ENCODE measurements around the gene REEP6.
A peak's percentile ranks its signal among the peaks of the same experiment; 100 is the strongest.

Gene REEP6

GRCh38 chr19:1481224-1481892, 9.6 kb upstream of the REEP6 start:
- 92% methylated on average over 20 of the region's 26 CpGs for WGBS (ENCODE audit: insufficient coverage)
- no peak for DNase-seq
- Histone ChIP-seq H3K27ac (ENCODE audit: insufficient read depth in 1 of 2, low read depth in 1 of 2, low read length in 2 of 2, poor library complexity in 1 of 2, severe bottlenecking in 2 of 2) (no peak overlapping the region), H3K27me3 (replicated peaks in 2 of 5; ENCODE audit: control insufficient read depth in 4 of 5, insufficient read depth in 5 of 5, low read length in 4 of 5) (no peaks in the 10 kb centered on the region), H3K36me3 (ENCODE audit: control insufficient read depth in 4 of 4, insufficient read depth in 4 of 4, low read length in 3 of 4) (peaks cover 0 to 6% (median under 1%) of the 10 kb centered on the region in 4 experiments), H3K4me3 (ENCODE audit: control insufficient read depth in 1 of 7, extremely low read depth in 1 of 7, insufficient read depth in 4 of 7, low read depth in 2 of 7, low read length in 6 of 7) (no peak overlapping the region), H3K4me1 (ENCODE audit: control extremely low read depth in 1 of 4, control insufficient read depth in 4 of 4, insufficient read depth in 4 of 4, low read length in 3 of 4) (peaks cover 0 to 15% (median 12%) of the 10 kb centered on the region in 4 experiments), H3K9me3 (ENCODE audit: control extremely low read depth in 1 of 5, control insufficient read depth in 4 of 5, insufficient read depth in 2 of 5, low read depth in 1 of 5, low read length in 4 of 5) (no peaks in the 10 kb centered on the region)
- ChIA-PET CTCF (interaction anchor here (1.2 kb wide), 2 partner anchors 10 to 15 kb away, joined by 3 to 4 read pairs; no protein-coding TSS in a partner anchor), POLR2A (no interaction called here)

- ChIA-PET CTCF (interaction anchor here (1.2 kb wide), 1 partner anchor 11 kb away, joined by 4 read pairs; no protein-coding TSS in a partner anchor), POLR2A (no interaction called here)
- no peak overlapping the region for H3K4me3 ChIP-seq (ENCODE audit: control insufficient read depth in 1 of 7, extremely low read depth in 1 of 7, insufficient read depth in 4 of 7, low read depth in 2 of 7, low read length in 6 of 7)
- no peaks in the 10 kb centered on the region for H3K9me3 ChIP-seq (ENCODE audit: control extremely low read depth in 1 of 5, control insufficient read depth in 4 of 5, insufficient read depth in 2 of 5, low read depth in 1 of 5, low read length in 4 of 5)
- H3K27me3 ChIP-seq (replicated peaks in 2 of 5; ENCODE audit: control insufficient read depth in 4 of 5, insufficient read depth in 5 of 5, low read length in 4 of 5): no peaks in the 10 kb centered on the region
- no peak overlapping the region for H3K27ac ChIP-seq (ENCODE audit: insufficient read depth in 1 of 2, low read depth in 1 of 2, low read length in 2 of 2, poor library complexity in 1 of 2, severe bottlenecking in 2 of 2)
- WGBS (ENCODE audit: insufficient coverage): 97% methylated on average over 31 of the region's 36 CpGs
- peaks cover 0 to 15% (median 12%) of the 10 kb centered on the region in 4 experiments for H3K4me1 ChIP-seq (ENCODE audit: control extremely low read depth in 1 of 4, control insufficient read depth in 4 of 4, insufficient read depth in 4 of 4, low read length in 3 of 4)
- peaks cover 0 to 3% (median 0%) of the 10 kb centered on the region in 4 experiments for H3K36me3 ChIP-seq (ENCODE audit: control insufficient read depth in 4 of 4, insufficient read depth in 4 of 4, low read length in 3 of 4)
- DNase-seq: peak in 1 of 3 donors; percentile 43
Observed at GRCh38 chr19:1481893-1482360, 9.1 kb upstream of the REEP6 start.

- DNase-seq: no peak
Observed at GRCh38 chr19:1482361-1483130, 8.4 kb upstream of the REEP6 start.

GRCh38 chr19:1483131-1483978, 7.6 kb upstream of the REEP6 start:
- DNase-seq: no peak
- Histone ChIP-seq H3K36me3 (ENCODE audit: control insufficient read depth in 4 of 4, insufficient read depth in 4 of 4, low read length in 3 of 4) (no peaks in the 10 kb centered on the region), H3K4me3 (ENCODE audit: control insufficient read depth in 1 of 7, extremely low read depth in 1 of 7, insufficient read depth in 4 of 7, low read depth in 2 of 7, low read length in 6 of 7) (no peak overlapping the region), H3K4me1 (ENCODE audit: control extremely low read depth in 1 of 4, control insufficient read depth in 4 of 4, insufficient read depth in 4 of 4, low read length in 3 of 4) (peaks cover 0 to 13% (median 11%) of the 10 kb centered on the region in 4 experiments), H3K27me3 (replicated peaks in 2 of 5; ENCODE audit: control insufficient read depth in 4 of 5, insufficient read depth in 5 of 5, low read length in 4 of 5) (no peaks in the 10 kb centered on the region), H3K27ac (ENCODE audit: insufficient read depth in 1 of 2, low read depth in 1 of 2, low read length in 2 of 2, poor library complexity in 1 of 2, severe bottlenecking in 2 of 2) (no peak overlapping the region), H3K9me3 (ENCODE audit: control extremely low read depth in 1 of 5, control insufficient read depth in 4 of 5, insufficient read depth in 2 of 5, low read depth in 1 of 5, low read length in 4 of 5) (no peaks in the 10 kb centered on the region)
- ChIA-PET CTCF (no interaction called here), POLR2A (no interaction called here)
- 96% methylated on average over 61 of the region's 77 CpGs for WGBS (ENCODE audit: insufficient coverage)

More at GRCh38 chr19:1482361-1483130, 8.4 kb upstream of the REEP6 start:
- WGBS (ENCODE audit: insufficient coverage): 93% methylated on average over 32 of the region's 37 CpGs
- ChIA-PET CTCF (interaction anchor here (1.2 kb wide), 1 partner anchor 11 kb away, joined by 4 read pairs; no protein-coding TSS in a partner anchor), POLR2A (no interaction called here)
- Histone ChIP-seq H3K36me3 (ENCODE audit: control insufficient read depth in 4 of 4, insufficient read depth in 4 of 4, low read length in 3 of 4) (no peaks in the 10 kb centered on the region), H3K9me3 (ENCODE audit: control extremely low read depth in 1 of 5, control insufficient read depth in 4 of 5, insufficient read depth in 2 of 5, low read depth in 1 of 5, low read length in 4 of 5) (no peaks in the 10 kb centered on the region), H3K27ac (ENCODE audit: insufficient read depth in 1 of 2, low read depth in 1 of 2, low read length in 2 of 2, poor library complexity in 1 of 2, severe bottlenecking in 2 of 2) (no peak overlapping the region), H3K4me1 (ENCODE audit: control extremely low read depth in 1 of 4, control insufficient read depth in 4 of 4, insufficient read depth in 4 of 4, low read length in 3 of 4) (peaks cover 0 to 14% (median 11%) of the 10 kb centered on the region in 4 experiments), H3K4me3 (ENCODE audit: control insufficient read depth in 1 of 7, extremely low read depth in 1 of 7, insufficient read depth in 4 of 7, low read depth in 2 of 7, low read length in 6 of 7) (no peak overlapping the region), H3K27me3 (replicated peaks in 2 of 5; ENCODE audit: control insufficient read depth in 4 of 5, insufficient read depth in 5 of 5, low read length in 4 of 5) (no peaks in the 10 kb centered on the region)

GRCh38 chr19:1483979-1484428, 7.0 kb upstream of the REEP6 start:
- Histone ChIP-seq H3K27me3 (replicated peaks in 2 of 5; ENCODE audit: control insufficient read depth in 4 of 5, insufficient read depth in 5 of 5, low read length in 4 of 5) (no peaks in the 10 kb centered on the region), H3K9me3 (ENCODE audit: control extremely low read depth in 1 of 5, control insufficient read depth in 4 of 5, insufficient read depth in 2 of 5, low read depth in 1 of 5, low read length in 4 of 5) (no peaks in the 10 kb centered on the region), H3K27ac (ENCODE audit: insufficient read depth in 1 of 2, low read depth in 1 of 2, low read length in 2 of 2, poor library complexity in 1 of 2, severe bottlenecking in 2 of 2) (no peak overlapping the region), H3K36me3 (ENCODE audit: control insufficient read depth in 4 of 4, insufficient read depth in 4 of 4, low read length in 3 of 4) (no peaks in the 10 kb centered on the region), H3K4me3 (ENCODE audit: control insufficient read depth in 1 of 7, extremely low read depth in 1 of 7, insufficient read depth in 4 of 7, low read depth in 2 of 7, low read length in 6 of 7) (no peak overlapping the region), H3K4me1 (ENCODE audit: control extremely low read depth in 1 of 4, control insufficient read depth in 4 of 4, insufficient read depth in 4 of 4, low read length in 3 of 4) (peaks cover 0 to 15% (median 6%) of the 10 kb centered on the region in 4 experiments)
- POLR2A ChIA-PET: interaction anchor here (0.6 kb wide), 1 partner anchor 155 kb away, joined by 3 read pairs; no protein-coding TSS in a partner anchor
- DNase-seq: no peak
- 96% methylated on average over 21 of the region's 23 CpGs for WGBS (ENCODE audit: insufficient coverage)
- CTCF ChIA-PET: no interaction called here

- peaks cover 0 to 31% (median 22%) of the 10 kb centered on the region in 4 experiments for H3K4me1 ChIP-seq (ENCODE audit: control extremely low read depth in 1 of 4, control insufficient read depth in 4 of 4, insufficient read depth in 4 of 4, low read length in 3 of 4)
- 97% methylated on average over 48 of the region's 56 CpGs for WGBS (ENCODE audit: insufficient coverage)
Observed at GRCh38 chr19:1486720-1487575, 4.0 kb upstream of the REEP6 start.

More at GRCh38 chr19:1486720-1487575, 4.0 kb upstream of the REEP6 start:
- Histone ChIP-seq H3K9me3 (ENCODE audit: control extremely low read depth in 1 of 5, control insufficient read depth in 4 of 5, insufficient read depth in 2 of 5, low read depth in 1 of 5, low read length in 4 of 5) (no peaks in the 10 kb centered on the region), H3K4me3 (ENCODE audit: control insufficient read depth in 1 of 7, extremely low read depth in 1 of 7, insufficient read depth in 4 of 7, low read depth in 2 of 7, low read length in 6 of 7) (no peak overlapping the region), H3K36me3 (ENCODE audit: control insufficient read depth in 4 of 4, insufficient read depth in 4 of 4, low read length in 3 of 4) (no peaks in the 10 kb centered on the region), H3K27ac (ENCODE audit: insufficient read depth in 1 of 2, low read depth in 1 of 2, low read length in 2 of 2, poor library complexity in 1 of 2, severe bottlenecking in 2 of 2) (no peak overlapping the region), H3K27me3 (replicated peaks in 2 of 5; ENCODE audit: control insufficient read depth in 4 of 5, insufficient read depth in 5 of 5, low read length in 4 of 5) (peaks cover 0 to 8% (median 5%) of the 10 kb centered on the region in 5 experiments)
- ChIA-PET CTCF (no interaction called here), POLR2A (no interaction called here)
- DNase-seq: no peak
